Choroid plexus epithelial cell (primary cell): Measurements from ENCODE around the gene AMOT.

Experiments
- DNase-seq: peaks from one replicate; pipeline ENCODE4 v3.0.0-alpha.2; 2010; ENCODE audit warnings: low read depth
- H3K4me3 ChIP-seq: 2 replicates; pipeline ENCODE4 v1.5.1; 2011; ENCODE audit warnings: low read depth, mild to moderate bottlenecking, control low read depth, low read length, moderate library complexity
- TF ChIP-seq, protein P1 (sequence below): conservative IDR thresholded peaks from 2 replicates; pipeline ENCODE4 v1.5.1; 2011; ENCODE audit warnings: low read depth, mild to moderate bottlenecking, control low read depth, inconsistent platforms, low read length, moderate library complexity

AMOT gene

DNA sequence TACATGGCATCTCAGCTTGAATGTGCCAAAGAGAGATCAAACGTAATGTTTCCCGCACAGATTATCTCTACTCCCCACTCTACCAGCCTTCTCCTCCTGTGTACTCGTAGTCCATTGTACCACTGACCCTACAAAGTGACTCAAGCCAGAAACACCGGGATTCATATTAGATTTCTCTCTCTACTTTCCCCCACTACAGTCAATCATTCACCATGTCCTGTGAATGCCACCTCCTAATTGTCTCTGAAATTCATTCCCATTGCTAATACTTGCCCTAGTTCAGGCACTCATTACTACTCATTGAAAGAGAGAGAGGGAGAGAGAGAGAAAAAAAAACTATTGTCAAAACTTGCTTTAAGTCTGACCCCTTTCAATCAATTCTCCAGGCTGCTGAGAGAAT is 82.7 kb downstream of the AMOT start:
- TF ChIP-seq, protein P1, sequence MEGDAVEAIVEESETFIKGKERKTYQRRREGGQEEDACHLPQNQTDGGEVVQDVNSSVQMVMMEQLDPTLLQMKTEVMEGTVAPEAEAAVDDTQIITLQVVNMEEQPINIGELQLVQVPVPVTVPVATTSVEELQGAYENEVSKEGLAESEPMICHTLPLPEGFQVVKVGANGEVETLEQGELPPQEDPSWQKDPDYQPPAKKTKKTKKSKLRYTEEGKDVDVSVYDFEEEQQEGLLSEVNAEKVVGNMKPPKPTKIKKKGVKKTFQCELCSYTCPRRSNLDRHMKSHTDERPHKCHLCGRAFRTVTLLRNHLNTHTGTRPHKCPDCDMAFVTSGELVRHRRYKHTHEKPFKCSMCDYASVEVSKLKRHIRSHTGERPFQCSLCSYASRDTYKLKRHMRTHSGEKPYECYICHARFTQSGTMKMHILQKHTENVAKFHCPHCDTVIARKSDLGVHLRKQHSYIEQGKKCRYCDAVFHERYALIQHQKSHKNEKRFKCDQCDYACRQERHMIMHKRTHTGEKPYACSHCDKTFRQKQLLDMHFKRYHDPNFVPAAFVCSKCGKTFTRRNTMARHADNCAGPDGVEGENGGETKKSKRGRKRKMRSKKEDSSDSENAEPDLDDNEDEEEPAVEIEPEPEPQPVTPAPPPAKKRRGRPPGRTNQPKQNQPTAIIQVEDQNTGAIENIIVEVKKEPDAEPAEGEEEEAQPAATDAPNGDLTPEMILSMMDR, result no peak
- no peak for DNase-seq
- H3K4me3 ChIP-seq, result no peak overlapping the region

DNA sequence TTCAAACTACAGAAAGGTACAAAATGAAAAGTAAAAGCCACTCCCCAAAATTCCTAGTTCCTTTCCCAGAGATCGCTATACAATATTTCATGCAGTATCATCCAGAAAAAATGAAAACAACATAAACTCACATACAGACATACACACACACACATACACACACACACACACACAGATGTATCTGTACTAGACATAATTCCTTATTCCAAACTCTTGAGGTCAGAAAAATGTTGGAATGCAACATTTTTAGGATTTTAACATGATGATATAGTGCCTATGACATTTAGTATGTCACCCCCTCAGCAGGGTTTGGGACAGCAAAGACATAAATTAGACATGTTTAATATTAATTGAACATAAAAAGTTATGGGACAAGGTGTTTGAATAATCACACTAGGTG is 87.5 kb downstream of the AMOT start:
- no peak for DNase-seq
- no peak overlapping the region for H3K4me3 ChIP-seq
- TF ChIP-seq, protein P1, result no peak

DNA sequence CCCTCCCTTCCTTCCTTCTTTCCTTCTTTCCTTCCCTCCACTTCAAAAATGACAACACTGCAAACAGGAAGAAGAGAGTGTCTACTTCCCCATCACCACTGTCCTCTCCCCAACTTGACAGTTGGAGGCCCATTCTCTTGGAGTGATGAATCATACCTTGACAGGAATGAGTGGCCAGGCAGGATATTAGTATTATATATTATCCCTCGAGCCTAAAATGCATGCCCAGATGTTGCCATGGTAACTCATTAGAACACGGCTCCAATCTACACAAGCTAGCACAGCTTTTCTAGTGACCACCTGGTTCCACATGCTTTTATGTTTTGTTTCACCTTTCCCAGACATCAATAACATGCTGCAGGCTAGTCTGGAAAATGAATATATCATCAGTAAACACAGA is 89.6 kb downstream of the AMOT start:
- H3K4me3 ChIP-seq, result no peak overlapping the region
- TF ChIP-seq, protein P1, result no peak
- no peak for DNase-seq

DNA sequence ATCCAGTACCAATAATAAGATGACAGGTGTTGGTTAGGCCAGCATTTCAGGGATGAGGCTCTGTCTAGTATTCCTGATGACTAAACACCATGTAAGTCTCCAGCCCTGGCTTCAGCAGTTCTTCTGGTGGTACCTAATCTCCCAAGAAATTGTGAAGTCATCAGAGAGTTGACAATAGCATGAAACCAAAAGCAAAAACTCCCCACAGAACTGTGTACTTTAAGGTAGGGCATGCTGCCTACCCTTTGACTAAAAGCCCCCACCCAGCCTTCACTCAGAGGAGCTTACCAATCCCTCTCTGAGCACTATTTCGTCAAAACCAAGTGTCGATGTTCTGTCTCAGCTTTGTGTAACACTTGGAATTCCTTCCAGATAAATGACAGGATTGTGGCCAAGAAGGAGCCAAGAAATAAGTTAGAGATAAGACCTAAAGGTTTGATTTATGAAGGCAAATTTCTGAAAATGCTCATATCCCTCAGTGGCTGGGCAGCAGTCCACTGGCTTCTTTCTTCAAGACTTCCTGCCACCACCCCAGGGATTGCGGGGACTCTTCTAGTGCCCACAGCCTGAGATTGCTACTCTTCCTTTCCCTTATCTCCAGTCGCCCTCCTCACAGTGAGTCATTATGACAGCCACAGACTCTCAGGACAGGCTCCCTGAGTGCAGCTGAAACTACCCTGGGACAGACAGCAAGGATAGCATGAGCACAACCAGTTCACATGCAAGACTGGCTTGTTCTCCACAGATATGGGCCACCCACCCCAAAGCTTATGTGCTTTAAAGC is 93.6 kb downstream of the AMOT start:
- no peak overlapping the region for H3K4me3 ChIP-seq
- DNase-seq, result no peak
- TF ChIP-seq, protein P1, result no peak

DNA sequence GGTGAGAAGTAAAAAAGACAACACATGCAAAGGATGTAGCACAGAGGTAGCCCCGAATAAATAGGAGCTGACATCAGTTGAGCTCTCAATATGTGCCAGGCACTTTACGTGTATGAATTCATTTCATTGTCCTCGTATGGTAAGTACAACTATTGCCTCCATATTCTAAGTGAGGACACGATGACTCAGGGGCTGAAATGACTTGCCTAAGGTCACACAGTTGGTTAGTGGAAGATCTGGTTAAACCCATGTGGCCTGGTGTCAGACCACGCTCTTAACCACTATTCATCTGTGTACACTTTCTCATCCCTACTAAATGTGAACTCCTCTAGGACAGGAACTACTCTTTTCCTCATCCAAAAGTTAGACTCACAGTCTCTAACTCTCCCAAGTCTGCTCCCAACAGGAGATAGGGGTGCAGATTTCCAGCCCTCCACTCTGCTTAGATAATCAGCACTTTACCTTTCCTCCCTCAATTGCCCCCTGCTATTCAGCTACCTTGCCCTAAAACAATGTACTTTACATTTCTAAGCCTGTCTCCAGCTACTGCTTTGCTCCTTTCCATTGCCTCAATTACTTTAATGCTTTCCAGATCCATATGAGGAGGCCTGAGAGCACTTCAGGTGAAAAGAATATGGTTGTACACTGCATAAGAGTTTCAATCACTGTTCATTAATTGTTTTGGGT is 102.1 kb downstream of the AMOT start:
- H3K4me3 ChIP-seq, result no peak overlapping the region
- TF ChIP-seq, protein P1, result no peak
- DNase-seq, result no peak

DNA sequence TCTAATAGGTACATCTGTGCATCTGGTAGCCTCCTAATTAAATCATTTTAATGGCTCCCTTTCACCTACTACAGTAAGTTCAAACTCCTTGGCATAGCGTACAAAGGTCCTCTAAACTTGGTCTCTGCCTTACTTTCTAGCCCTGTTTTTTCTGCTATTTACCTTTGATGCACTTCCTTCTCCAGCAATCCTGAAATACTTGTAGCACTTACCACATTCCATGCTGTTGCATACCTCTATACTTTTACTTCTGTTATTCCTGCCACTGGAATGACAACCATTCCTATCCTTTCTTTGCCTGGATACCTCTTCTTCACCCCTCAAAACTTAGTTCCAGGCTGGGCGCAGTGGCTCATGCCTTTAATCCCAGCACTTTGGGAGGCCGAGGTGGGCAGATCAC is 104.3 kb downstream of the AMOT start:
- TF ChIP-seq, protein P1, result no peak
- DNase-seq, result no peak
- no peak overlapping the region for H3K4me3 ChIP-seq
